Left hindlimb (tissue), 1 donor: ENCODE data around the gene SRPX2.
"Not testable (repeated sequence)": the region's sequence is repeated elsewhere in the genome, so short reads cannot be mapped to it uniquely, and the experiment has no call there.

Experiments used
- DNase-seq: peaks from one replicate; pipeline ENCODE4 v3.0.0-alpha.2; 2018

Gene SRPX2

DNA sequence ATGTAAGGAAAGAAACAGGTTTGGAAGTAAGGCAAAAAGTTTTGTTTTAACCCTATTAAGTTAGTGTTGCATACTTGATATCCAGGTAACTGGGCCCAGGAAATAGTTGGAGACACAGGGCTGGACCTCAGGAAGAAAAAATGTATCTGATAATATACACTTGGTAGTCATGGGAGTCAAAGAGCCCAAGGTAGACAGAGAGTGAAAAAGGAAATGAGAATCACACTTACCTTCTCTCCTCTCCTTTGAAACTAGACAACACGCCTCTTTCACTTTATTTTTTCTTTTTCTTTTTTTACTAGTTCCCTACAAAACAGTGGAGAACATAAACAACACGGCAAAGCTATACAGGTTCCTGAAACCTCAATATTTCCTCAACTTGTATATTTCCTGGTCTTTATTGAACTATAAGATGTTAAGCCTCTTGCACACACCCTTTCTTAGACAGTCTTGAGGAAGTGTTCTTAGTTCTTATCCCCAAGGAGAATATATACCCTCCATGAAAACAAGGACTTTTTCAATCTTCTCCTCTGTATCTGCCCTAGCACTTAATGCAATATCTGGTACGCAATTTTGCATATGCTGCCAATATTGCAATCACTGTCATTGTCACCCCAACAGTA, 60.7 kb downstream of the SRPX2 start:
- DNase-seq: no peak

DNA sequence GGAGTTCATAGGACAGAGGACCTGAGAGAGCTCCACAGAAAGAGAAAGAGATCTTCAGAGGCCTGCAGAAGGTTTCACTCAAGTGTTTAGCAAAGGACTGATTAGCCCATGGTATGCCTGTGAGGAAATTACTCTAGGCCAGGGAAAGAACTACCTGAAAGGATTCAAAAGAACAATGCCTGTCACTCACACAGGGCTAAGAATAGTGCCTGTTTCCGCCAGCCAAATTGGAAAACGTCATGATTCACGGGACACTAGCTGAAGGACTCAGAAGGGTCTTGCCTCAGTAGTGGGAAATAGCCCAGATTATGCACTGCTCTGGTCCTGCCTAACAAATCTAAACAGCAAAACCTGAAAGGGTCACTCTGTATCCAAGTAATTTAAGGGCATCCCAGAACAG, 66.8 kb downstream of the SRPX2 start:
- no peak for DNase-seq

DNA sequence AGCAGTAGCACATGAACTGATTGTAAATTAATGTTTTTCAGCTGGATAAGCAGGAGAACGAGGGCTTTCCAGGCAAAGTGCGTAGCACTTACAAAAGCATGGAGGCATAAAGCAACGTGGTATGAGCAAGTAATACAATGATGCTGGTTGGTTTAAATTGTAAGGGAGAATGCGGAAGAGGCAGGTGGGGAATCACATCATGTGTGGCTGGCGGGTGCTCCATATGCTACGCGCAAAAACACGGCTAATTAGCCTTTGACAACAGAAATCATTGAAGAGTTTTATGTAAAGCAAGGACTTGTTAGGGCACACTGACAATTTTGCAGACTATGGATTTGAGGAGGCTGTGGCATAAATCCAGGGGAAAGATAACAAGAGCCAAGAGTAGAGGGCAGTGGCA, 73.4 kb downstream of the SRPX2 start:
- DNase-seq: no peak

DNA sequence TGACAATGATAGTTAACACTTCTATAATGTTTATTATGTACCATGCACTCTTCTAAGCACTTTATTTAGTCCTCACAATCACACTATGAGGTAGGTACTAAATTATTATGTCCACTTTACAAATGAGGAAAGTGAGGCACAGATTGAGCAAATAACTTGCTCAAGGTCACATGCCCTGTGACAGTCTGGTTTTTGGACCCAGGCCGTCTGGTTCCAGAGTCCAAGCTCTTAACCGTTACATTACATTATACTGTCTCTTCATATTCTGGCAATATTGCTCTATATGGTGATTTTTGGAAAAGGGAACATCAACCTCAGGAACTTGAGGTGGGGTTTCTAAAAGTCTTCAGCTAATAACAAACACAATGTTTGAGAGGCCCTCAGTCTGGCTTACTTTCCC, 75.1 kb downstream of the SRPX2 start:
- no peak for DNase-seq

DNA sequence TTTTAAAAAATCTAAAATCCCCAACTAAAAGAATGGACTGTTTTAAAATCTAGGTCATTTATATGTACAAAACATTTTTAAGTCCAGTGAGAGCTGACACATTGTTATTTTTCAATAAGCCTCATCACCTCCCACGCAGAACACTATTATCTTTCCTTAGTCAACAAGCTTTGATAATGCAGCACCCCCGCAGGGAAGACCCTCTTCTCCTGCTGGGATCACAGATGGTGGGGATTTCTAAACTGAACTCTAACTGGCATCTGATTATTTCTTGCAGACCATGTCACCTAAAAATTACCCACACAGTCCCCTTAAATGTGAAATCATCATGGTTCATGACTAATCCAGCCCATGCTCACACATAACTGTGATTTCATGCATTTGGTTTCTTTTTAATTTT, 76.3 kb downstream of the SRPX2 start:
- no peak for DNase-seq

DNA sequence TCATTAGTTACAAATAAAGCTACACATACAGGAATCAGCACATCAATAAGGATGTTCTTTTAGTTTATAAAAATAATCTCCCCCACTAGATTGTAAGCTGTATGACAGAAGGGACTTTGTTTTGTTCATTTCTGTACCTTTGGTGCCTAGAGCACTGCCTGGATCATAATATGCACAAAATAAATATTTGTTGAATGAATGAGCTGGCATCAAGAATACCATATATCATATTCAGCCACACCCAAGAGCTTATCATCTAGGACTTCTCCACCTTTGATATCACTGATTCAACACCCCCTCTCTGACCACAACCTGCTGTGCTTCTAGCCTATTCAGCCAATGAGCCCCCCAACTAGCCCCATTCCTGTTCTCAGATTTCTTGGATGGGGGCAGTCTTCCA, 77.3 kb downstream of the SRPX2 start:
- no peak for DNase-seq

DNA sequence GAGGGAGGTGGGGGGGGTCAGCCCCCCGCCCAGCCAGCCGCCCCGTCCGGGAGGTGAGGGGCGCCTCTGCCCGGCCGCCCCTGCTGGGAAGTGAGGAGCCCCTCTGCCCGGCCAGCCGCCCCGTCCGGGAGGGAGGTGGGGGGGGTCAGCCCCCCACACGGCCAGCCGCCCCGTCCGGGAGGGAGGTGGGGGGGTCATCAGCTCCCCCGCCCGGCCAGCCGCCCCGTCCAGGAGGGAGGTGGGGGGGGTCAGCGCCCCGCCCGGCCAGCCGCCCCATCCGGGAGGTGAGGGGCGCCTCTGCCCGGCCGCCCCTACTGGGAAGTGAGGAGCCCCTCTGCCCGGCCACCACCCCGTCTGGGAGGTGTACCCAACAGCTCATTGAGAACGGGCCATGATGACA, 80.0 kb downstream of the SRPX2 start:
- not testable (repeated sequence) for DNase-seq
